Caco-2 (cell line): Measurements from ENCODE around the gene CDK17. TPM values are rescaled to one million over a fixed set of nuclear protein-coding genes. Genes with fewer than 3 reads are reported as not detected.

Source experiments
- BruUV-seq: library from RNA; stranded (reverse); fragments of 400-500 nt; replicated peaks from 2 replicates; lab custom pipeline; 2021; lab: Mats Ljungman, UMichigan
- CTCF ChIA-PET: fragments of 300-600 bp; sonication (Branson Sonifier 250); formaldehyde crosslinking; loops from one replicate; lab custom pipeline; 2022; ENCODE audit warnings: antibody characterized with exemption; lab: Charles Lee
- POLR2A ChIA-PET: fragments of 300-600 bp; sonication (Branson Sonifier 250); formaldehyde crosslinking; loops from one replicate; lab custom pipeline; 2022; ENCODE audit warnings: antibody characterized with exemption; lab: Charles Lee
- DNase-seq, 2 experiments: peaks; one replicate each; pipeline versions ENCODE4 v3.0.0 to v3.0.0-alpha.2; 2020 to 2022
- H3K27me3 ChIP-seq: replicated peaks from 2 replicates; pipeline ENCODE4 v1.6.0; 2011; ENCODE audit warnings: low read length; ENCODE audit not compliant: control insufficient read depth, insufficient read depth
- H3K36me3 ChIP-seq: 2 replicates; pipeline ENCODE4 v1.5.1; 2011; ENCODE audit warnings: low read length; ENCODE audit not compliant: control insufficient read depth, insufficient read depth
- H3K4me1 ChIP-seq: fragments of 250-450 bp; sonication (Bioruptor Pico); 2 replicates; pipeline ENCODE4 v1.5.1; 2020; ENCODE audit warnings: mild to moderate bottlenecking
- H3K4me3 ChIP-seq: 2 replicates; pipeline ENCODE4 v1.5.1; 2011; ENCODE audit warnings: low read depth, mild to moderate bottlenecking, control low read depth, low read length
- H3K9me3 ChIP-seq: fragments of 250-450 bp; sonication (Bioruptor Pico); 2 replicates; pipeline ENCODE4 v1.5.1; 2020; ENCODE audit warnings: mild to moderate bottlenecking, moderate library complexity
- H3K27ac Mint-ChIP-seq: one replicate; pipeline ENCODE4 v1.8.0; 2022; ENCODE audit warnings: mixed read lengths; ENCODE audit not compliant: unreplicated experiment
- H3K27me3 Mint-ChIP-seq: one replicate; pipeline ENCODE4 v1.8.0; 2022; ENCODE audit warnings: mixed read lengths; ENCODE audit not compliant: insufficient read depth, unreplicated experiment
- H3K36me3 Mint-ChIP-seq: one replicate; pipeline ENCODE4 v1.8.0; 2022; ENCODE audit warnings: mild to moderate bottlenecking, mixed read lengths; ENCODE audit not compliant: insufficient read depth, unreplicated experiment
- H3K4me1 Mint-ChIP-seq: one replicate; pipeline ENCODE4 v1.8.0; 2022; ENCODE audit warnings: low read depth, mixed read lengths; ENCODE audit not compliant: unreplicated experiment
- H3K4me3 Mint-ChIP-seq: one replicate; pipeline ENCODE4 v1.8.0; 2022; ENCODE audit warnings: mild to moderate bottlenecking, moderate library complexity, mixed read lengths; ENCODE audit not compliant: unreplicated experiment
- H3K9me3 Mint-ChIP-seq: one replicate; pipeline ENCODE4 v1.8.0; 2022; ENCODE audit warnings: mixed read lengths; ENCODE audit not compliant: unreplicated experiment
- CTCF ChIP-seq, 2 experiments: fragments of 200-600 bp in 1 of 2; IDR thresholded peaks; 1 replicate in 1 of 2; 2 replicates in 1 of 2; pipeline versions ENCODE4 v1.5.1 to v1.8.0; 2011 to 2022; ENCODE audit warnings: antibody characterized with exemption in 1 of 2, control low read depth in 1 of 2, inconsistent platforms in 1 of 2, low read depth in 1 of 2, low read length in 1 of 2, mild to moderate bottlenecking in 1 of 2, moderate library complexity in 1 of 2; ENCODE audit not compliant: insufficient read depth in 1 of 2, severe bottlenecking in 1 of 2, unreplicated experiment in 1 of 2
- intact Hi-C: fragments of 100-400 bp; cut with micrococcal nuclease; formaldehyde crosslinking; loops from one replicate; pipeline ENCODE4 v1.10.0; 2022; ENCODE audit not compliant: unreplicated experiment
- total RNA-seq: library from RNA; stranded (reverse); gene quantifications from 2 replicates; pipeline ENCODE4 v1.2.3, GENCODE V29; 2022

CDK17 gene
- total RNA-seq, 1 experiment from 2014 or later: 11.7 TPM

- no peak overlapping the region for H3K4me3 Mint-ChIP-seq
- intact Hi-C loops: no loop called here
- no peaks in the 10 kb centered on the region for H3K36me3 ChIP-seq
Measured at GRCh38 chr12:96329018-96329417, 71.2 kb downstream of the CDK17 start.

GRCh38 chr12:96327889-96328288 lies 72.3 kb downstream of the CDK17 start:
- Histone ChIP-seq H3K27me3 (no peaks in the 10 kb centered on the region), H3K4me1 (no peaks in the 10 kb centered on the region), H3K36me3 (no peaks in the 10 kb centered on the region), H3K4me3 (no peak overlapping the region), H3K9me3 (no peaks in the 10 kb centered on the region)
- intact Hi-C loops: no loop called here
- Mint-ChIP-seq H3K36me3 (no peaks in the 10 kb centered on the region), H3K27ac (no peak overlapping the region), H3K9me3 (no peaks in the 10 kb centered on the region), H3K4me3 (no peak overlapping the region), H3K27me3 (no peaks in the 10 kb centered on the region), H3K4me1 (no peaks in the 10 kb centered on the region)
- DNase-seq: no peak
- TF ChIP-seq CTCF (IDR thresholded peaks at IDR 0.05; ENCODE audit: insufficient read depth in 1 of 2, low read depth in 1 of 2, low read length in 1 of 2, severe bottlenecking in 1 of 2, unreplicated experiment in 1 of 2): no peak
- CTCF ChIA-PET: no interaction called here
- POLR2A ChIA-PET: no interaction called here
- BruUV-seq: no TSS peak

More at GRCh38 chr12:96329018-96329417, 71.2 kb downstream of the CDK17 start:
- Histone ChIP-seq H3K4me1 (no peaks in the 10 kb centered on the region), H3K27me3 (no peaks in the 10 kb centered on the region), H3K9me3 (no peaks in the 10 kb centered on the region), H3K4me3 (no peak overlapping the region)
- no peak for DNase-seq
- Mint-ChIP-seq H3K36me3 (no peaks in the 10 kb centered on the region), H3K27me3 (no peaks in the 10 kb centered on the region), H3K27ac (no peak overlapping the region), H3K4me1 (no peaks in the 10 kb centered on the region), H3K9me3 (no peaks in the 10 kb centered on the region)
- no TSS peak for BruUV-seq
- CTCF ChIA-PET: no interaction called here
- POLR2A ChIA-PET: no interaction called here
- TF ChIP-seq CTCF (IDR thresholded peaks at IDR 0.05; ENCODE audit: insufficient read depth in 1 of 2, low read depth in 1 of 2, low read length in 1 of 2, severe bottlenecking in 1 of 2, unreplicated experiment in 1 of 2): no peak

GRCh38 chr12:96327346-96327745 lies 72.9 kb downstream of the CDK17 start:
- Mint-ChIP-seq H3K36me3 (no peaks in the 10 kb centered on the region), H3K27ac (no peak overlapping the region), H3K27me3 (no peaks in the 10 kb centered on the region), H3K9me3 (no peaks in the 10 kb centered on the region), H3K4me3 (no peak overlapping the region), H3K4me1 (no peaks in the 10 kb centered on the region)
- TF ChIP-seq CTCF (IDR thresholded peaks at IDR 0.05; ENCODE audit: insufficient read depth in 1 of 2, low read depth in 1 of 2, low read length in 1 of 2, severe bottlenecking in 1 of 2, unreplicated experiment in 1 of 2): no peak
- H3K4me3 ChIP-seq: no peak overlapping the region
- no peaks in the 10 kb centered on the region for H3K36me3 ChIP-seq
- ChIA-PET CTCF (no interaction called here), POLR2A (no interaction called here)
- H3K27me3 ChIP-seq: no peaks in the 10 kb centered on the region
- BruUV-seq: no TSS peak
- intact Hi-C loops: no loop called here
- H3K9me3 ChIP-seq: no peaks in the 10 kb centered on the region
- DNase-seq: no peak
- no peaks in the 10 kb centered on the region for H3K4me1 ChIP-seq
